H9 (cell line): Measurements from ENCODE around the gene SMS. TPM values are rescaled to one million over a fixed set of nuclear protein-coding genes. Genes with fewer than 3 reads are reported as not detected.

Experiments
- DNase-seq: peaks from one replicate; pipeline ENCODE4 v3.0.0-alpha.2; 2017
- H2AFZ ChIP-seq: one replicate; pipeline ENCODE4 v1.6.1; 2013; ENCODE audit warnings: mild to moderate bottlenecking, low read length, control low read depth, moderate library complexity
- H2AK5ac ChIP-seq: 2 replicates; pipeline ENCODE4 v1.6.1; 2013; ENCODE audit warnings: low read length, control low read depth, mixed read lengths; ENCODE audit not compliant: insufficient read length
- H2BK120ac ChIP-seq: one replicate; pipeline ENCODE4 v1.6.1; 2013; ENCODE audit warnings: low read depth, mild to moderate bottlenecking, low read length, control low read depth, inconsistent platforms; ENCODE audit not compliant: poor library complexity, severe bottlenecking
- H2BK12ac ChIP-seq: 2 replicates; pipeline ENCODE4 v1.6.1; 2013; ENCODE audit warnings: low read length, control low read depth, mixed read lengths, low read depth; ENCODE audit not compliant: insufficient read length
- H2BK15ac ChIP-seq: 2 replicates; pipeline ENCODE4 v1.6.1; 2013; ENCODE audit warnings: low read depth, low read length, control low read depth
- H2BK20ac ChIP-seq: one replicate; pipeline ENCODE4 v1.6.1; 2013; ENCODE audit warnings: low read depth, mild to moderate bottlenecking, low read length, control low read depth, inconsistent platforms; ENCODE audit not compliant: poor library complexity, severe bottlenecking
- H2BK5ac ChIP-seq: 2 replicates; pipeline ENCODE4 v1.6.1; 2013; ENCODE audit warnings: low read length, control low read depth, mixed read lengths; ENCODE audit not compliant: insufficient read length
- H3K14ac ChIP-seq: 2 replicates; pipeline ENCODE4 v1.6.1; 2013; ENCODE audit warnings: low read length, control low read depth; ENCODE audit not compliant: insufficient read depth
- H3K18ac ChIP-seq: 2 replicates; pipeline ENCODE4 v1.6.1; 2013; ENCODE audit warnings: low read depth, mild to moderate bottlenecking, mixed read lengths, low read length, control low read depth; ENCODE audit not compliant: insufficient read length
- H3K23ac ChIP-seq: 2 replicates; pipeline ENCODE4 v1.6.1; 2013; ENCODE audit warnings: low read length, control low read depth, mixed read lengths, low read depth; ENCODE audit not compliant: insufficient read length
- H3K23me2 ChIP-seq: 2 replicates; pipeline ENCODE4 v1.6.1; 2013; ENCODE audit warnings: low read depth, mild to moderate bottlenecking, mixed read lengths, low read length, control low read depth; ENCODE audit not compliant: insufficient read length, poor library complexity, severe bottlenecking
- H3K27ac ChIP-seq: 2 replicates; pipeline ENCODE4 v1.5.1; 2013; ENCODE audit warnings: low read length, control low read depth, mixed read lengths, low read depth; ENCODE audit not compliant: insufficient read length
- H3K27me3 ChIP-seq: 2 replicates; pipeline ENCODE4 v1.6.1; 2013; ENCODE audit warnings: low read length, control low read depth, inconsistent platforms; ENCODE audit not compliant: insufficient read depth
- H3K4ac ChIP-seq: 2 replicates; pipeline ENCODE4 v1.6.1; 2013; ENCODE audit warnings: low read depth, mild to moderate bottlenecking, control low read depth, inconsistent platforms, low read length, moderate library complexity
- H3K4me1 ChIP-seq: 2 replicates; pipeline ENCODE4 v1.6.1; 2013; ENCODE audit warnings: low read length, control low read depth, inconsistent platforms; ENCODE audit not compliant: insufficient read depth
- H3K4me2 ChIP-seq: 2 replicates; pipeline ENCODE4 v1.6.1; 2013; ENCODE audit warnings: low read length, control low read depth, mixed read lengths; ENCODE audit not compliant: insufficient read length, insufficient read depth
- H3K56ac ChIP-seq: 2 replicates; pipeline ENCODE4 v1.6.1; 2013; ENCODE audit warnings: low read depth, mild to moderate bottlenecking, mixed read lengths, low read length, control low read depth; ENCODE audit not compliant: insufficient read length
- H3K79me1 ChIP-seq: 2 replicates; pipeline ENCODE4 v1.6.1; 2013; ENCODE audit warnings: low read depth, mild to moderate bottlenecking, moderate library complexity, low read length, control low read depth, inconsistent platforms; ENCODE audit not compliant: insufficient read depth, poor library complexity, severe bottlenecking
- H3K79me2 ChIP-seq: 2 replicates; pipeline ENCODE4 v1.6.1; 2013; ENCODE audit warnings: low read length, control low read depth, inconsistent platforms; ENCODE audit not compliant: insufficient read depth
- H3K9ac ChIP-seq: 2 replicates; pipeline ENCODE4 v1.6.1; 2013; ENCODE audit warnings: low read length, control low read depth, mixed read lengths; ENCODE audit not compliant: insufficient read length; ENCODE audit errors: extremely low read depth
- H3K9me3 ChIP-seq: one replicate; pipeline ENCODE4 v1.6.1; 2013; ENCODE audit warnings: low read depth, low read length, inconsistent platforms; ENCODE audit not compliant: control insufficient read depth
- H3T11ph ChIP-seq: one replicate; pipeline ENCODE4 v1.6.1; 2013; ENCODE audit warnings: mild to moderate bottlenecking, low read length, control low read depth, inconsistent platforms
- H4K20me1 ChIP-seq: one replicate; pipeline ENCODE4 v1.6.1; 2013; ENCODE audit not compliant: control insufficient read depth, insufficient read length, insufficient read depth
- H4K5ac ChIP-seq: 2 replicates; pipeline ENCODE4 v1.6.1; 2013; ENCODE audit warnings: low read depth, mild to moderate bottlenecking, mixed read lengths, low read length, control low read depth; ENCODE audit not compliant: insufficient read length
- H4K8ac ChIP-seq: replicated peaks from 2 replicates; pipeline ENCODE4 v1.6.1; 2013; ENCODE audit warnings: low read length, control low read depth, mixed read lengths, low read depth; ENCODE audit not compliant: insufficient read length
- H4K91ac ChIP-seq: 2 replicates; pipeline ENCODE4 v1.6.1; 2013; ENCODE audit warnings: low read depth, mild to moderate bottlenecking, moderate library complexity, mixed read lengths, low read length, control low read depth; ENCODE audit not compliant: insufficient read length
- H3K27ac Mint-ChIP-seq, 3 experiments: 2 replicates in 2 of 3; 3 replicates in 1 of 3; pipeline ENCODE4 v1.8.0; 2020 to 2021; ENCODE audit warnings: mixed read lengths in 3 of 3, mild to moderate bottlenecking in 1 of 3, moderate library complexity in 1 of 3
- H3K27me3 Mint-ChIP-seq: 2 replicates; pipeline ENCODE4 v1.8.0; 2021; ENCODE audit warnings: low read depth, mild to moderate bottlenecking, moderate library complexity, mixed read lengths
- H3K36me3 Mint-ChIP-seq, 3 experiments: 2 replicates in 2 of 3; 3 replicates in 1 of 3; pipeline ENCODE4 v1.8.0; 2020 to 2021; ENCODE audit warnings: low read depth in 3 of 3, mixed read lengths in 3 of 3; ENCODE audit not compliant: insufficient read depth in 1 of 3
- H3K4me1 Mint-ChIP-seq, 2 experiments: 2 replicates each; pipeline ENCODE4 v1.8.0; 2020; ENCODE audit warnings: mixed read lengths in 2 of 2
- H3K4me3 Mint-ChIP-seq, 2 experiments: 2 replicates in 1 of 2; 3 replicates in 1 of 2; pipeline ENCODE4 v1.8.0; 2020 to 2021; ENCODE audit warnings: mild to moderate bottlenecking in 2 of 2, mixed read lengths in 2 of 2, moderate library complexity in 1 of 2
- H3K9me3 Mint-ChIP-seq, 2 experiments: 2 replicates in 1 of 2; 3 replicates in 1 of 2; pipeline ENCODE4 v1.8.0; 2020; ENCODE audit warnings: mild to moderate bottlenecking in 2 of 2, mixed read lengths in 2 of 2, moderate library complexity in 1 of 2
- WGBS: extraction: QIAGEN DNeasy Blood & Tissue Kit; methylation state at CpG from one replicate; pipeline ENCODE4 v1.1.7; 2013; ENCODE audit warnings: missing lambda C conversion rate, low lambda C conversion rate, mixed read lengths; ENCODE audit not compliant: insufficient read length; ENCODE audit errors: extremely low coverage; 5-methylcytosine and 5-hydroxymethylcytosine counted together
- total RNA-seq: library from RNA; stranded (reverse); gene quantifications from 2 replicates; pipeline ENCODE4 v1.2.1, GENCODE V29; 2021
- TF ChIP-seq, protein P1 (sequence below): fragments of 200-600 bp; sonication (generic); conservative IDR thresholded peaks from 3 replicates; pipeline ENCODE4 v1.8.0; 2021; ENCODE audit warnings: antibody characterized with exemption, mild to moderate bottlenecking

Gene SMS
- total RNA-seq, 1 experiment from 2014 or later, result 415 TPM

DNA sequence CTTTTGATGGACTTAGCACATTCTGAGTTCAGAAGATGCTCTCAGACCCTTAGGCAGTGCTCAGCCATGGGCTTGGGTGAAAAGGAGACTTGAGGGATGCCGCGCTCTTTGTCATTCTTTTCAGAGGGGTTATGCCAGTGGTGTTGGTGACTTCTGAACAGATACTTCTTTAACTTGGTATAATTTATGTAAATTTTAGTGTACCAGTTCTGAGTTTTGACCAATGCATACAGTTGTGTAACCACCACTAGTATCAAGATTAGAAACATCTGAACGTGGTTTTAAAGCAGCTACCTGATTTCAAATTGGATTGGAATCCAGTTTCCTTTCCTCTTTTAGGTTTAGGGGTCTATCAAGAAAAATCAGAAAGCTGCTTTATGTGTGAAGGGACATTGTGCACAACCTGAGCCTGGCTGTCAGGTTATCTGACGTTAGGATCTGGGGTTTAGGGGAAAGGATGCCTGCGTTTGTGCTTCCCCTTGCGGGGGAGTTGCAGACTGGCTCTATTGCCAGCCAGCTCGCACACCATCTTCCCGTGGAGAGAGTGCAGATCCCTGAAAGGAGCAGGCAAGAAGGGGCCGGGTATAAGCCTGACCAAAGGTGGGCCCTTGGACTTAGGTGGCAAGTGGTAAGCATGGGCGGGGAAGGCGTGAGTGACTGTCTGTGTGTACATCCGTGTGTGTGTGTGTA, 19.0 kb downstream of the SMS start:
- no peak overlapping the region for H4K8ac ChIP-seq
- Mint-ChIP-seq H3K4me1 (peaks cover 61 to 66% of the 10 kb centered on the region in 2 experiments), H3K4me3 (no peak overlapping the region), H3K9me3 (peaks cover 0 to 50% of the 10 kb centered on the region in 2 experiments; a peak in 3 of 5 replicates), H3K27me3 (no peaks in the 10 kb centered on the region), H3K36me3 (peaks cover 13 to 42% (median 24%) of the 10 kb centered on the region in 3 experiments), H3K27ac (peak overlapping the region; percentile 40 to 93 (median 68); a peak in 6 of 7 replicates)
- no peak overlapping the region for H2BK120ac ChIP-seq
- peaks cover 86% of the 10 kb centered on the region for H3K79me2 ChIP-seq
- H4K20me1 ChIP-seq, result no peaks in the 10 kb centered on the region
- TF ChIP-seq, protein P1, sequence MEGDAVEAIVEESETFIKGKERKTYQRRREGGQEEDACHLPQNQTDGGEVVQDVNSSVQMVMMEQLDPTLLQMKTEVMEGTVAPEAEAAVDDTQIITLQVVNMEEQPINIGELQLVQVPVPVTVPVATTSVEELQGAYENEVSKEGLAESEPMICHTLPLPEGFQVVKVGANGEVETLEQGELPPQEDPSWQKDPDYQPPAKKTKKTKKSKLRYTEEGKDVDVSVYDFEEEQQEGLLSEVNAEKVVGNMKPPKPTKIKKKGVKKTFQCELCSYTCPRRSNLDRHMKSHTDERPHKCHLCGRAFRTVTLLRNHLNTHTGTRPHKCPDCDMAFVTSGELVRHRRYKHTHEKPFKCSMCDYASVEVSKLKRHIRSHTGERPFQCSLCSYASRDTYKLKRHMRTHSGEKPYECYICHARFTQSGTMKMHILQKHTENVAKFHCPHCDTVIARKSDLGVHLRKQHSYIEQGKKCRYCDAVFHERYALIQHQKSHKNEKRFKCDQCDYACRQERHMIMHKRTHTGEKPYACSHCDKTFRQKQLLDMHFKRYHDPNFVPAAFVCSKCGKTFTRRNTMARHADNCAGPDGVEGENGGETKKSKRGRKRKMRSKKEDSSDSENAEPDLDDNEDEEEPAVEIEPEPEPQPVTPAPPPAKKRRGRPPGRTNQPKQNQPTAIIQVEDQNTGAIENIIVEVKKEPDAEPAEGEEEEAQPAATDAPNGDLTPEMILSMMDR, result no peak
- H3K27ac ChIP-seq, result no peak overlapping the region
- H3K18ac ChIP-seq, result no peak overlapping the region
- H2AFZ ChIP-seq, result no peak overlapping the region
- DNase-seq, result no peak
- no peaks in the 10 kb centered on the region for H3K23me2 ChIP-seq
- peaks cover 3% of the 10 kb centered on the region for H3K79me1 ChIP-seq
- H2BK20ac ChIP-seq, result no peak overlapping the region
- H3K9me3 ChIP-seq, result peaks cover 9% of the 10 kb centered on the region
- H4K91ac ChIP-seq, result no peak overlapping the region
- H2BK12ac ChIP-seq, result no peak overlapping the region
- H4K5ac ChIP-seq, result no peak overlapping the region
- no peak overlapping the region for H3K4ac ChIP-seq
- no peak overlapping the region for H2BK5ac ChIP-seq
- H2AK5ac ChIP-seq, result no peak overlapping the region
- no peak overlapping the region for H3K56ac ChIP-seq
- no peak overlapping the region for H3T11ph ChIP-seq
- no peak overlapping the region for H2BK15ac ChIP-seq
- no peak overlapping the region for H3K23ac ChIP-seq
- H3K27me3 ChIP-seq, result no peaks in the 10 kb centered on the region
- no peak overlapping the region for H3K14ac ChIP-seq
- no CpG with 5 or more reads among the region's 12 CpGs for WGBS
- peaks cover 10% of the 10 kb centered on the region; the same call in 1 of the 2 replicates for H3K4me1 ChIP-seq
- no peak overlapping the region for H3K9ac ChIP-seq
- H3K4me2 ChIP-seq, result no peak overlapping the region
